K562 (cell line): ENCODE data around the gene MROH2B. TPM values are rescaled to one million over a fixed set of nuclear protein-coding genes. Genes with fewer than 3 reads are reported as not detected.

Experiments used
- ATAC-seq: fragments of 200-7000 bp; cut with Tn5 transposase; 3 replicates; pipeline ENCODE4 v1.9.1; 2020; ENCODE audit warnings: moderate library complexity
- BruUV-seq: library from RNA; stranded (reverse); fragments of 400-500 nt; replicated peaks from 2 replicates; lab custom pipeline; 2021; lab: Mats Ljungman, UMichigan
- CTCF ChIA-PET: fragments of 300-600 bp; formaldehyde crosslinking; extraction: SDS; loops from one replicate; lab custom pipeline; 2021; ENCODE audit warnings: low intra/inter-chr PET ratio; lab: Yijun Ruan, JAX
- POLR2A ChIA-PET: fragments of 300-600, 350-650 bp; sonication (Branson Sonifier 250); formaldehyde crosslinking; extraction: SDS; loops from one replicate; lab custom pipeline; 2021; ENCODE audit warnings: antibody characterized with exemption, inconsistent platforms; lab: Yijun Ruan, JAX
- DNase-seq, 4 experiments: peaks; one replicate each; pipeline versions ENCODE4 v3.0.0 to v3.0.0-alpha.2; 2011 to 2018; ENCODE audit warnings: low spot score in 3 of 4, mixed read lengths in 3 of 4; ENCODE audit errors: extremely low read depth in 1 of 4
- FAIRE-seq: peaks from 2 replicates; lab custom pipeline; 2011; peaks lifted over from hg19 to GRCh38; lab: Jason Lieb, UNC
- H2AFZ ChIP-seq: 2 replicates; pipeline ENCODE4 v1.6.0; 2011; ENCODE audit warnings: low read depth, low read length, control low read depth, inconsistent platforms
- H3K27ac ChIP-seq: fragments of 200-600 bp; 3 replicates; pipeline ENCODE4 v1.8.0; 2011; ENCODE audit warnings: low read depth, mild to moderate bottlenecking, control low read depth, inconsistent platforms, low read length, moderate library complexity, mixed read lengths; ENCODE audit errors: extremely low read depth
- H3K27me3 ChIP-seq, 2 experiments: fragments of 300-600 bp in 1 of 2; 2 replicates in 1 of 2; 3 replicates in 1 of 2; pipeline versions ENCODE4 v1.6.0 to v1.8.0; 2011; ENCODE audit warnings: inconsistent platforms in 2 of 2, low read length in 2 of 2, mild to moderate bottlenecking in 1 of 2, mixed read lengths in 1 of 2, moderate library complexity in 1 of 2; ENCODE audit not compliant: control insufficient read depth in 2 of 2, insufficient read depth in 2 of 2
- H3K36me3 ChIP-seq: fragments of 300-600 bp; 3 replicates; pipeline ENCODE4 v1.8.0; 2011; ENCODE audit warnings: mild to moderate bottlenecking, low read length, inconsistent platforms; ENCODE audit not compliant: control insufficient read depth, insufficient read depth
- H3K4me1 ChIP-seq, 2 experiments: fragments of 200-600 bp in 1 of 2; replicated peaks in 1 of 2; 2 replicates in 1 of 2; 3 replicates in 1 of 2; pipeline versions ENCODE4 v1.5.1 to v1.8.0; 2011; ENCODE audit warnings: inconsistent platforms in 2 of 2, low read length in 2 of 2, mild to moderate bottlenecking in 1 of 2, mixed read lengths in 1 of 2, moderate library complexity in 1 of 2; ENCODE audit not compliant: control insufficient read depth in 2 of 2, insufficient read depth in 2 of 2
- H3K4me2 ChIP-seq: 2 replicates; pipeline ENCODE4 v1.6.1; 2011; ENCODE audit warnings: low read length, control low read depth, inconsistent platforms, mixed read lengths; ENCODE audit not compliant: insufficient read depth
- H3K4me3 ChIP-seq: fragments of 200-600 bp; sonication (generic), shearing (Covaris generic); 2 replicates; pipeline ENCODE4 v1.5.1; 2016; ENCODE audit warnings: control low read depth, inconsistent platforms
- H3K79me2 ChIP-seq: fragments of 200-600 bp; 3 replicates; pipeline ENCODE4 v1.8.0; 2011; ENCODE audit warnings: low read length, inconsistent platforms; ENCODE audit not compliant: control insufficient read depth, insufficient read depth
- H3K9ac ChIP-seq, 2 experiments: 2 replicates each; pipeline versions ENCODE4 v1.6.0 to v1.6.1; 2011; ENCODE audit warnings: low read depth in 2 of 2, low read length in 2 of 2, control low read depth in 1 of 2, inconsistent platforms in 1 of 2, mild to moderate bottlenecking in 1 of 2, mixed read lengths in 1 of 2; ENCODE audit not compliant: insufficient read depth in 1 of 2
- H3K9me1 ChIP-seq: one replicate; pipeline ENCODE4 v1.6.0; 2011; ENCODE audit warnings: inconsistent platforms, mild to moderate bottlenecking, low read length, moderate library complexity; ENCODE audit not compliant: control insufficient read depth, insufficient read depth
- H3K9me3 ChIP-seq: replicated peaks from 2 replicates; pipeline ENCODE4 v1.5.1; 2011; ENCODE audit warnings: low read depth, low read length, inconsistent platforms; ENCODE audit not compliant: control insufficient read depth, insufficient read depth
- H4K20me1 ChIP-seq: replicated peaks from 2 replicates; pipeline ENCODE4 v1.6.1; 2011; ENCODE audit warnings: low read length, inconsistent platforms, mixed read lengths; ENCODE audit not compliant: control insufficient read depth, insufficient read depth
- CBX2 ChIP-seq: fragments of 200-600 bp; sonication (generic); IDR thresholded peaks from one replicate; pipeline ENCODE4 v1.6.1; 2012; ENCODE audit warnings: mild to moderate bottlenecking, low read length, inconsistent platforms; ENCODE audit not compliant: insufficient read depth, poor library complexity, severe bottlenecking
- CBX5 ChIP-seq: IDR thresholded peaks from 2 replicates; pipeline ENCODE4 v1.6.1; 2014; ENCODE audit warnings: low read depth, borderline replicate concordance
- EP400 ChIP-seq: fragments of 450-650 bp; IDR thresholded peaks from 2 replicates; pipeline ENCODE4 v1.6.1; 2017; ENCODE audit warnings: antibody characterized with exemption, mild to moderate bottlenecking, moderate library complexity
- KLF1 ChIP-seq: fragments of 450-650 bp; IDR thresholded peaks from 2 replicates; pipeline ENCODE4 v1.6.1; 2016; ENCODE audit warnings: missing genetic modification characterization, missing compliant biosample characterization
- NCOA1 ChIP-seq: fragments of 450-650 bp; IDR thresholded peaks from 2 replicates; pipeline ENCODE4 v1.6.1; 2016; ENCODE audit warnings: low read depth
- WGBS: fragments of 100-300 bp; shearing (Covaris generic); methylation state at CpG from one replicate; pipeline ENCODE4 v1.1.6; 2016; ENCODE audit warnings: low coverage, mixed read lengths; ENCODE audit not compliant: insufficient coverage; ENCODE audit errors: missing lambda C conversion rate; 5-methylcytosine and 5-hydroxymethylcytosine counted together
- in situ Hi-C: fragments of 300-500 bp; cut with MboI; formaldehyde crosslinking; loops from 4 replicates; pipeline ENCODE4 v1.15.0; 2018; ENCODE audit warnings: inconsistent platforms, mixed read lengths
- intact Hi-C: fragments of 100-400 bp; cut with micrococcal nuclease; formaldehyde crosslinking; loops from 2 replicates; pipeline ENCODE4 v1.14.2; 2022
- polyA plus RNA-seq, 8 experiments: library from polyadenylated mRNA; depleted of rRNA in 4 of 8; stranded (reverse) in 5 of 8; unstranded in 3 of 8; fragments of >200 nt; fragmentation: Nextera tagmentation in 2 of 8; fragmentation: Illumina TruSeq in 1 of 8; extraction: Ambion mirVana in 2 of 8; extraction: Trizol in 1 of 8; gene quantifications; 2 replicates each; pipeline versions ENCODE4 v1.2.1 to v1.2.3, GENCODE V29; 2011 to 2014; ENCODE audit warnings: inconsistent platforms in 1 of 8, missing spikeins in 1 of 8
- total RNA-seq, 7 experiments: library from RNA; depleted of rRNA in 6 of 7; stranded (reverse); fragments of >200 nt in 6 of 7; fragmentation: Illumina TruSeq in 2 of 7; extraction: Trizol in 2 of 7; gene quantifications; 2 replicates each; pipeline versions ENCODE4 v1.2.1 to v1.2.3, GENCODE V29; 2011 to 2021; ENCODE audit warnings: low replicate concordance in 1 of 7
- TF ChIP-seq, protein P1 (sequence below): fragments of 450-650 bp; formaldehyde crosslinking; IDR thresholded peaks from 2 replicates; pipeline ENCODE4 v1.4.0; 2020; ENCODE audit warnings: mild to moderate bottlenecking, moderate library complexity
- TF ChIP-seq, protein P2 (sequence below): sonication (generic); formaldehyde crosslinking; IDR thresholded peaks from 2 replicates; pipeline ENCODE4 v1.8.0; 2022; ENCODE audit warnings: mild to moderate bottlenecking, low read depth, missing genetic modification reagents
- TF ChIP-seq, protein P3 (sequence below): sonication (generic); formaldehyde crosslinking; IDR thresholded peaks from 2 replicates; pipeline ENCODE4 v1.8.0; 2023; ENCODE audit warnings: missing genetic modification reagents, mild to moderate bottlenecking, borderline replicate concordance
- TF ChIP-seq, protein P4 (sequence below): fragments of 450-650 bp; formaldehyde crosslinking; IDR thresholded peaks from 2 replicates; pipeline ENCODE4 v1.4.0; 2020; ENCODE audit warnings: mild to moderate bottlenecking, mixed read lengths
- TF ChIP-seq, protein P5 (sequence below): fragments of 450-650 bp; IDR thresholded peaks from 2 replicates; pipeline ENCODE4 v1.6.1; 2018; ENCODE audit warnings: mild to moderate bottlenecking, low read depth; ENCODE audit not compliant: partially characterized antibody

The MROH2B gene
- total and polyA plus RNA-seq, 9 of the 15 experiments (the other 6 are each of a cell fraction or from before 2014, with no cell fraction given) = not detected

DNA sequence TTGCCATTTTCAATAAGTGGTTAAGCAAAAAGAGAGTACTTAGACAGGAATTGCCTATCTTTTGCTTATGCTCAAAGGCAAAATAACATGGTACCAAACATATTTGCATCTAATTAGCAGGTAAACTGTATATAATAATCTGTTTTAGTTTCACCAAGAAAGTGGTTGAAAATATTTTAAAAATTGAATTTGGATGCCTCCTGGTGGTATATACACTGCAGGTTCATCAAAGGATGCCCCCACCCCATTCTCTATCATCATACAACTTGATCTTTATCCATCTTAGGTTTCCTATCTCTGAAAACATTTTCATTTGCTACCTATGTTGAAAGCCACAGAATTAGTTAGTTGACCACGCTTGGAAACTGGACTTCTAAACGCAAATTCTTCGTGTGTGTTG is 47.0 kb upstream of the MROH2B start:
- intact Hi-C loops (no loop called here), in situ Hi-C loops (no loop called here)
- 0% methylated on average over 3 of the region's 3 CpGs for WGBS
- Histone ChIP-seq H3K36me3 (no peaks in the 10 kb centered on the region), H4K20me1 (no peaks in the 10 kb centered on the region), H3K9ac (no peak overlapping the region), H3K27me3 (no peaks in the 10 kb centered on the region), H3K9me3 (no peaks in the 10 kb centered on the region), H3K4me2 (no peak overlapping the region), H3K9me1 (no peaks in the 10 kb centered on the region), H3K79me2 (no peaks in the 10 kb centered on the region), H3K4me1 (no peaks in the 10 kb centered on the region), H3K27ac (no peak overlapping the region), H2AFZ (no peak overlapping the region), H3K4me3 (no peak overlapping the region)
- FAIRE-seq (no peak), ATAC-seq (no peak), DNase-seq (no peak)
- BruUV-seq = no TSS peak
- ChIA-PET POLR2A (no interaction called here), CTCF (no interaction called here)
- TF ChIP-seq CBX5 (no peak), CBX2 (no peak), EP400 (no peak), NCOA1 (no peak), KLF1 (tag) (no peak)
- TF ChIP-seq, protein P1, sequence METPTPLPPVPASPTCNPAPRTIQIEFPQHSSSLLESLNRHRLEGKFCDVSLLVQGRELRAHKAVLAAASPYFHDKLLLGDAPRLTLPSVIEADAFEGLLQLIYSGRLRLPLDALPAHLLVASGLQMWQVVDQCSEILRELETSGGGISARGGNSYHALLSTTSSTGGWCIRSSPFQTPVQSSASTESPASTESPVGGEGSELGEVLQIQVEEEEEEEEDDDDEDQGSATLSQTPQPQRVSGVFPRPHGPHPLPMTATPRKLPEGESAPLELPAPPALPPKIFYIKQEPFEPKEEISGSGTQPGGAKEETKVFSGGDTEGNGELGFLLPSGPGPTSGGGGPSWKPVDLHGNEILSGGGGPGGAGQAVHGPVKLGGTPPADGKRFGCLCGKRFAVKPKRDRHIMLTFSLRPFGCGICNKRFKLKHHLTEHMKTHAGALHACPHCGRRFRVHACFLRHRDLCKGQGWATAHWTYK (CRISPR knock-in tag) = no peak
- TF ChIP-seq, protein P2, sequence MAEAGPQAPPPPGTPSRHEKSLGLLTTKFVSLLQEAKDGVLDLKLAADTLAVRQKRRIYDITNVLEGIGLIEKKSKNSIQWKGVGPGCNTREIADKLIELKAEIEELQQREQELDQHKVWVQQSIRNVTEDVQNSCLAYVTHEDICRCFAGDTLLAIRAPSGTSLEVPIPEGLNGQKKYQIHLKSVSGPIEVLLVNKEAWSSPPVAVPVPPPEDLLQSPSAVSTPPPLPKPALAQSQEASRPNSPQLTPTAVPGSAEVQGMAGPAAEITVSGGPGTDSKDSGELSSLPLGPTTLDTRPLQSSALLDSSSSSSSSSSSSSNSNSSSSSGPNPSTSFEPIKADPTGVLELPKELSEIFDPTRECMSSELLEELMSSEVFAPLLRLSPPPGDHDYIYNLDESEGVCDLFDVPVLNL (CRISPR knock-in tag) = no peak
- TF ChIP-seq, protein P3, sequence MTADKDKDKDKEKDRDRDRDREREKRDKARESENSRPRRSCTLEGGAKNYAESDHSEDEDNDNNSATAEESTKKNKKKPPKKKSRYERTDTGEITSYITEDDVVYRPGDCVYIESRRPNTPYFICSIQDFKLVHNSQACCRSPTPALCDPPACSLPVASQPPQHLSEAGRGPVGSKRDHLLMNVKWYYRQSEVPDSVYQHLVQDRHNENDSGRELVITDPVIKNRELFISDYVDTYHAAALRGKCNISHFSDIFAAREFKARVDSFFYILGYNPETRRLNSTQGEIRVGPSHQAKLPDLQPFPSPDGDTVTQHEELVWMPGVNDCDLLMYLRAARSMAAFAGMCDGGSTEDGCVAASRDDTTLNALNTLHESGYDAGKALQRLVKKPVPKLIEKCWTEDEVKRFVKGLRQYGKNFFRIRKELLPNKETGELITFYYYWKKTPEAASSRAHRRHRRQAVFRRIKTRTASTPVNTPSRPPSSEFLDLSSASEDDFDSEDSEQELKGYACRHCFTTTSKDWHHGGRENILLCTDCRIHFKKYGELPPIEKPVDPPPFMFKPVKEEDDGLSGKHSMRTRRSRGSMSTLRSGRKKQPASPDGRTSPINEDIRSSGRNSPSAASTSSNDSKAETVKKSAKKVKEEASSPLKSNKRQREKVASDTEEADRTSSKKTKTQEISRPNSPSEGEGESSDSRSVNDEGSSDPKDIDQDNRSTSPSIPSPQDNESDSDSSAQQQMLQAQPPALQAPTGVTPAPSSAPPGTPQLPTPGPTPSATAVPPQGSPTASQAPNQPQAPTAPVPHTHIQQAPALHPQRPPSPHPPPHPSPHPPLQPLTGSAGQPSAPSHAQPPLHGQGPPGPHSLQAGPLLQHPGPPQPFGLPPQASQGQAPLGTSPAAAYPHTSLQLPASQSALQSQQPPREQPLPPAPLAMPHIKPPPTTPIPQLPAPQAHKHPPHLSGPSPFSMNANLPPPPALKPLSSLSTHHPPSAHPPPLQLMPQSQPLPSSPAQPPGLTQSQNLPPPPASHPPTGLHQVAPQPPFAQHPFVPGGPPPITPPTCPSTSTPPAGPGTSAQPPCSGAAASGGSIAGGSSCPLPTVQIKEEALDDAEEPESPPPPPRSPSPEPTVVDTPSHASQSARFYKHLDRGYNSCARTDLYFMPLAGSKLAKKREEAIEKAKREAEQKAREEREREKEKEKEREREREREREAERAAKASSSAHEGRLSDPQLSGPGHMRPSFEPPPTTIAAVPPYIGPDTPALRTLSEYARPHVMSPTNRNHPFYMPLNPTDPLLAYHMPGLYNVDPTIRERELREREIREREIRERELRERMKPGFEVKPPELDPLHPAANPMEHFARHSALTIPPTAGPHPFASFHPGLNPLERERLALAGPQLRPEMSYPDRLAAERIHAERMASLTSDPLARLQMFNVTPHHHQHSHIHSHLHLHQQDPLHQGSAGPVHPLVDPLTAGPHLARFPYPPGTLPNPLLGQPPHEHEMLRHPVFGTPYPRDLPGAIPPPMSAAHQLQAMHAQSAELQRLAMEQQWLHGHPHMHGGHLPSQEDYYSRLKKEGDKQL (CRISPR knock-in tag) = no peak
- TF ChIP-seq, protein P4, sequence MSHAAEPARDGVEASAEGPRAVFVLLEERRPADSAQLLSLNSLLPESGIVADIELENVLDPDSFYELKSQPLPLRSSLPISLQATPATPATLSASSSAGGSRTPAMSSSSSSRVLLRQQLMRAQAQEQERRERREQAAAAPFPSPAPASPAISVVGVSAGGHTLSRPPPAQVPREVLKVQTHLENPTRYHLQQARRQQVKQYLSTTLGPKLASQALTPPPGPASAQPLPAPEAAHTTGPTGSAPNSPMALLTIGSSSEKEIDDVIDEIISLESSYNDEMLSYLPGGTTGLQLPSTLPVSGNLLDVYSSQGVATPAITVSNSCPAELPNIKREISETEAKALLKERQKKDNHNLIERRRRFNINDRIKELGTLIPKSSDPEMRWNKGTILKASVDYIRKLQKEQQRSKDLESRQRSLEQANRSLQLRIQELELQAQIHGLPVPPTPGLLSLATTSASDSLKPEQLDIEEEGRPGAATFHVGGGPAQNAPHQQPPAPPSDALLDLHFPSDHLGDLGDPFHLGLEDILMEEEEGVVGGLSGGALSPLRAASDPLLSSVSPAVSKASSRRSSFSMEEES (CRISPR knock-in tag) = no peak
- TF ChIP-seq, protein P5, sequence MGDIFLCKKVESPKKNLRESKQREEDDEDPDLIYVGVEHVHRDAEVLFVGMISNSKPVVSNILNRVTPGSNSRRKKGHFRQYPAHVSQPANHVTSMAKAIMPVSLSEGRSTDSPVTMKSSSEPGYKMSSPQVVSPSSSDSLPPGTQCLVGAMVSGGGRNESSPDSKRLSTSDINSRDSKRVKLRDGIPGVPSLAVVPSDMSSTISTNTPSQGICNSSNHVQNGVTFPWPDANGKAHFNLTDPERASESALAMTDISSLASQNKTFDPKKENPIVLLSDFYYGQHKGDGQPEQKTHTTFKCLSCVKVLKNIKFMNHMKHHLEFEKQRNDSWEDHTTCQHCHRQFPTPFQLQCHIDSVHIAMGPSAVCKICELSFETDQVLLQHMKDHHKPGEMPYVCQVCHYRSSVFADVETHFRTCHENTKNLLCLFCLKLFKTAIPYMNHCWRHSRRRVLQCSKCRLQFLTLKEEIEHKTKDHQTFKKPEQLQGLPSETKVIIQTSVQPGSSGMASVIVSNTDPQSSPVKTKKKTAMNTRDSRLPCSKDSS = no peak
